ENCODE data around the gene COLEC12. TPM values are rescaled to one million over a fixed set of nuclear protein-coding genes. Genes with fewer than 3 reads are reported as not detected.

COLEC12 gene
- total and polyA plus RNA-seq, 10 of the 15 experiments (the other 5 are each of a cell fraction or from before 2014, with no cell fraction given): 0.04 to 0.05 TPM; not detected in 8

DNA sequence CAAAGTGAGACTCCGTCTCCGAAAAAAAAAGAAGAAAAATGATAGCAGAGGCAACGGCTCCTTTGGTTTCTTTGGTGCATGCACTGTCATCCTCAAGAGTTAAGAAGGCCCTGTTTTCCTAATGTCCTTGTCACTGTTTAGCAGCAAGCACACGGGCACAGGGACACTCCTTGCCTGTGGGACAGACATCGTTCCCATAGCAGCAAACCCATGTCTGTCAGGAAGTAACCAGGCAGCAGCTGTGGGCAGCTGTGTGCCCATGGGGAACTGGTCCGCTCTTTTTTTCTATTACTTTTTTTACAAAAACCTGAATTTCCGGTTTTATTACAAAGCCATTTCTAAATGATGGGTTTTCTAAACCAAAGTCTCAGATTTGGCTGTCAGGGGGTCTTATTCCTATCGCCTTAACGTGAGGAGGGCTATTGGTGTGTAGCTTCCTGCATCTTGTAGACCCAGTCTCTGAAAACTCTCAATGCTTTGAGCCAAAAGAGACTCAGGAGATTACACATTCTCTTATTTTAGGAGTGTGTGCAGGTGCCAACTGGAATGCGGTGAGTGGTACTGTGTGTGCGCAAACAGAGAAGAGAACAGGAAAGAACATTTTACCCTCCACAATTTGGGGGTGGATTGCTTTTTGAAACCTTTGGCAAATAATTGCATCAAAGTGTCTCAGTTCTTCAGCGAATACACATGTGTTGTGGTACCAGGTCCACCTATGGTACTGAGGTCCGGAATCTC is 109.6 kb downstream of the COLEC12 start:
- H3K79me2 ChIP-seq (ENCODE audit: control insufficient read depth, insufficient read depth, low read length): no peaks in the 10 kb centered on the region
- FAIRE-seq: no peak
- no peak overlapping the region for H3K4me3 ChIP-seq
- no peaks in the 10 kb centered on the region for H3K9me3 ChIP-seq (replicated peaks; ENCODE audit: control insufficient read depth, insufficient read depth, low read length)
- WGBS (ENCODE audit: insufficient coverage, insufficient replicate concordance, low lambda C conversion rate, missing lambda C conversion rate): 29% methylated on average over 13 of the region's 13 CpGs
- no peaks in the 10 kb centered on the region for H3K4me1 ChIP-seq (ENCODE audit: control insufficient read depth, insufficient read depth, low read length)
- no peak for DNase-seq (ENCODE audit: low read depth, low spot score)
- H3K27me3 ChIP-seq (replicated peaks in 1 of 2; ENCODE audit: control insufficient read depth in 2 of 2, insufficient read depth in 2 of 2, low read length in 1 of 2): no peaks in the 10 kb centered on the region; a peak in 1 of 4 replicates
- no TSS peak for BruUV-seq (replicated peaks)
- ATAC-seq: no peak
- H3K36me3 ChIP-seq (ENCODE audit: control insufficient read depth in 2 of 2, insufficient read depth in 2 of 2, low read length in 1 of 2): no peaks in the 10 kb centered on the region
- SMC1A ChIA-PET (ENCODE audit: uncharacterized antibody, unreplicated experiment): no interaction called here
- H3K4me2 ChIP-seq (ENCODE audit: control insufficient read depth, insufficient read depth): no peak overlapping the region
- no peak overlapping the region for H3K9ac ChIP-seq (ENCODE audit: control insufficient read depth, insufficient read depth, low read length)
- CTCF ChIA-PET: no interaction called here
- H3K27ac ChIP-seq (ENCODE audit: control insufficient read depth, insufficient read depth): no peak overlapping the region
- POLR2A ChIA-PET: no interaction called here
- H4K20me1 ChIP-seq (ENCODE audit: control insufficient read depth, insufficient read depth): no peaks in the 10 kb centered on the region
- in situ Hi-C loops (cut with MboI): no loop called here
- intact Hi-C loops (cut with micrococcal nuclease; ENCODE audit: unreplicated experiment): no loop called here
- RAD21 ChIA-PET (ENCODE audit: unreplicated experiment): no interaction called here
- H2AFZ ChIP-seq (ENCODE audit: control insufficient read depth, low read depth, low read length): no peak overlapping the region
- TF ChIP-seq PAX5 (IDR thresholded peaks at IDR 0.05; ENCODE audit: borderline replicate concordance, low read depth, low read length): no peak
- no peak for TF ChIP-seq MYC (IDR thresholded peaks at IDR 0.05; ENCODE audit: insufficient read depth, insufficient read length, insufficient replicate concordance, low read length, severe bottlenecking)
- no peak for TF ChIP-seq EP300 (IDR thresholded peaks at IDR 0.05; ENCODE audit: borderline replicate concordance in 1 of 2, control insufficient read depth in 1 of 2, low read depth in 2 of 2, low read length in 2 of 2)
- TF ChIP-seq SUPT20H (IDR thresholded peaks at IDR 0.05; ENCODE audit: borderline replicate concordance, control insufficient read depth, low read depth, low read length): no peak
- TF ChIP-seq, protein P1, sequence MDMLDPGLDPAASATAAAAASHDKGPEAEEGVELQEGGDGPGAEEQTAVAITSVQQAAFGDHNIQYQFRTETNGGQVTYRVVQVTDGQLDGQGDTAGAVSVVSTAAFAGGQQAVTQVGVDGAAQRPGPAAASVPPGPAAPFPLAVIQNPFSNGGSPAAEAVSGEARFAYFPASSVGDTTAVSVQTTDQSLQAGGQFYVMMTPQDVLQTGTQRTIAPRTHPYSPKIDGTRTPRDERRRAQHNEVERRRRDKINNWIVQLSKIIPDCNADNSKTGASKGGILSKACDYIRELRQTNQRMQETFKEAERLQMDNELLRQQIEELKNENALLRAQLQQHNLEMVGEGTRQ (IDR thresholded peaks at IDR 0.05; ENCODE audit: borderline replicate concordance, low read depth, low read length): no peak
- TF ChIP-seq TBL1XR1 (IDR thresholded peaks at IDR 0.05; ENCODE audit: low read depth, low read length): no peak
- no peak for TF ChIP-seq CREB1 (IDR thresholded peaks at IDR 0.05; ENCODE audit: low read depth)
- TF ChIP-seq, protein P2, sequence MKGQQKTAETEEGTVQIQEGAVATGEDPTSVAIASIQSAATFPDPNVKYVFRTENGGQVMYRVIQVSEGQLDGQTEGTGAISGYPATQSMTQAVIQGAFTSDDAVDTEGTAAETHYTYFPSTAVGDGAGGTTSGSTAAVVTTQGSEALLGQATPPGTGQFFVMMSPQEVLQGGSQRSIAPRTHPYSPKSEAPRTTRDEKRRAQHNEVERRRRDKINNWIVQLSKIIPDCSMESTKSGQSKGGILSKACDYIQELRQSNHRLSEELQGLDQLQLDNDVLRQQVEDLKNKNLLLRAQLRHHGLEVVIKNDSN (IDR thresholded peaks at IDR 0.05; ENCODE audit: borderline replicate concordance, extremely low read length, insufficient read depth, low read depth, low read length): no peak
- TF ChIP-seq GABPA (IDR thresholded peaks at IDR 0.05; ENCODE audit: low read depth): no peak

Data from GM12878 (cell line).